ENCODE data around the gene ROS1.

The ROS1 gene

DNA sequence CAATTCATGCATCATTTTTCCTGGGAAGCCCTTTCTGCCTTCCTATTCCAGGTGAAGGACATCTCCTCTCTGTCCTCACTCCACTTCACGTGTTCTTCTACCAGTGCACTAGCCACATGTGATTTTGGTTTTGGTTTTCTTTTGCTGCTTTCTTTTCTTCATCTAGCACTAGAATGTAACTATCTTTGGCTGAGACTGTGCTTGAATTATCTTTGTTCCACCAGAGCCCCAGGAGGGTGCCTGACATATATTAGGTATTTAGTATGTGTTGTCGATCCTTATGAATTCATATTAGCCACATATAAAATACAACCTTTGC lies 80.5 kb downstream of the ROS1 start:
- TF ChIP-seq MYC (IDR thresholded peaks at IDR 0.05; ENCODE audit: low read depth, low read length) = no peak
- TF ChIP-seq, protein P1, sequence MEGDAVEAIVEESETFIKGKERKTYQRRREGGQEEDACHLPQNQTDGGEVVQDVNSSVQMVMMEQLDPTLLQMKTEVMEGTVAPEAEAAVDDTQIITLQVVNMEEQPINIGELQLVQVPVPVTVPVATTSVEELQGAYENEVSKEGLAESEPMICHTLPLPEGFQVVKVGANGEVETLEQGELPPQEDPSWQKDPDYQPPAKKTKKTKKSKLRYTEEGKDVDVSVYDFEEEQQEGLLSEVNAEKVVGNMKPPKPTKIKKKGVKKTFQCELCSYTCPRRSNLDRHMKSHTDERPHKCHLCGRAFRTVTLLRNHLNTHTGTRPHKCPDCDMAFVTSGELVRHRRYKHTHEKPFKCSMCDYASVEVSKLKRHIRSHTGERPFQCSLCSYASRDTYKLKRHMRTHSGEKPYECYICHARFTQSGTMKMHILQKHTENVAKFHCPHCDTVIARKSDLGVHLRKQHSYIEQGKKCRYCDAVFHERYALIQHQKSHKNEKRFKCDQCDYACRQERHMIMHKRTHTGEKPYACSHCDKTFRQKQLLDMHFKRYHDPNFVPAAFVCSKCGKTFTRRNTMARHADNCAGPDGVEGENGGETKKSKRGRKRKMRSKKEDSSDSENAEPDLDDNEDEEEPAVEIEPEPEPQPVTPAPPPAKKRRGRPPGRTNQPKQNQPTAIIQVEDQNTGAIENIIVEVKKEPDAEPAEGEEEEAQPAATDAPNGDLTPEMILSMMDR (IDR thresholded peaks at IDR 0.05; ENCODE audit: low read depth, low read length) = no peak
- no peak for TF ChIP-seq POLR2A (IDR thresholded peaks at IDR 0.05; ENCODE audit: extremely low read depth, insufficient read length)
- TF ChIP-seq, protein P2, sequence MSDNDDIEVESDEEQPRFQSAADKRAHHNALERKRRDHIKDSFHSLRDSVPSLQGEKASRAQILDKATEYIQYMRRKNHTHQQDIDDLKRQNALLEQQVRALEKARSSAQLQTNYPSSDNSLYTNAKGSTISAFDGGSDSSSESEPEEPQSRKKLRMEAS (IDR thresholded peaks at IDR 0.05; ENCODE audit: low read depth, low read length) = no peak
- no peak overlapping the region for H3K4me3 ChIP-seq (ENCODE audit: low read depth, low read length)
- no peak for DNase-seq (ENCODE audit: low read depth)

DNA sequence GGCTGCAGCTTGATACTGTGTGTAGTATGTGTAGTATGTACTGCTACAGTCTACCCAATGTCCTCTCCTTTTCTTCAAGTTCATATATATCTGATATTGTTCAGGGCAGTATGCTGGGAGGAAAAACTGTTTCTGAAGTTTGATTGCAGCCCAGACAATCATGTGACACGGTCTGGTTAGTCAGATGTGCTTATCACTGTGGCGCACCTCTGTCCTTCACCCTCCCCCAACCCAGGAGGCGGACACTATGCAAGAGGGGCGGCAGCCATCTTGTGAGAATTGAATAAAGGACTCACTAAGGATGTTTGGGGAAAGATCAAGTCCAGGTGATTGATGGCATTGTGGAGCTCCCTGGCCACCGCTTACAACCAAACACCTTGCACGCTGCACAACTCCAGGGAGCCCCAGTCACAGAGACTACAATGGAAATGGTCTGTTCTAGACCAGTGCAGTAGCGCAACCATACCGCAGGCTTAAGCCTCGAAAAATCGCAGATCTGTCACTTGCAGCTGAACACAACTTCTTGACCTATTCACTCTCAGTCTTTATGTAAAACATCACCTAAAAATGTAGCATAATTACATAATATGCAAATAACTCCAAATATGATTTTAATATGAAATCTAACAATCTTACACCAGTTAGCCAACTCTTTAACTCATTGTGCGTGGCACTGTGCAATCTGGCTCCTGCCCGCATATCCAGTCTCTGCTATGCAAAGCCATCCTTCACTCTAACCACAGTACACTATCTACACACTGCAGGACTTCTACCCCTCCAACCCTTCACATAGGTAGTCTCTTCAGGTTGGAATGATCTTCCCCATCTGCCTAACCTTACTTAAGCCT lies 81.1 kb downstream of the ROS1 start:
- DNase-seq (ENCODE audit: low read depth) = no peak
- no peak for TF ChIP-seq POLR2A (IDR thresholded peaks at IDR 0.05; ENCODE audit: extremely low read depth, insufficient read length)
- TF ChIP-seq, protein P2 (IDR thresholded peaks at IDR 0.05; ENCODE audit: low read depth, low read length) = no peak
- TF ChIP-seq MYC (IDR thresholded peaks at IDR 0.05; ENCODE audit: low read depth, low read length) = no peak
- TF ChIP-seq, protein P1 (IDR thresholded peaks at IDR 0.05; ENCODE audit: low read depth, low read length) = no peak
- no peak overlapping the region for H3K4me3 ChIP-seq (ENCODE audit: low read depth, low read length)

DNA sequence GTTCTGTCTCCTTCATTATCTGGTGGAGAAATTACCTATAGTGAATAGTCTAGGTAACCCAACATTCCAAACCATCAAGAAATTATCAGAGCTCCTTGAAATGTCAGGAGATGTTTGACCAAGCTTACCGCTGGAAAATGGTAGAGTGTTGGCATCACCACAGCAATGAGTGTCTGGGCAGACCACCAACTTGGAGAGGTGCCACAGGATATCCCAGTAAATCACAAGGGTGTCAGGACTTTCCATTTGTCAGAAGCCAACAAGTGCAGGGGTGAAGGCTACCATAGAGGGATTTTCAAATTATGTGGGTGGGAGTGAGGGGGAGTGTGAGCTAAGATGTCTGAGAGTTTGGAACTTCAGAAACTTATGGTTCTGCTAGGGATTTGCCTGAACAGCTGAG lies 87.2 kb downstream of the ROS1 start:
- no peak overlapping the region for H3K4me3 ChIP-seq (ENCODE audit: low read depth, low read length)
- DNase-seq (ENCODE audit: low read depth) = no peak
- no peak for TF ChIP-seq MYC (IDR thresholded peaks at IDR 0.05; ENCODE audit: low read depth, low read length)
- TF ChIP-seq, protein P2 (IDR thresholded peaks at IDR 0.05; ENCODE audit: low read depth, low read length) = no peak
- no peak for TF ChIP-seq POLR2A (IDR thresholded peaks at IDR 0.05; ENCODE audit: extremely low read depth, insufficient read length)
- TF ChIP-seq, protein P1 (IDR thresholded peaks at IDR 0.05; ENCODE audit: low read depth, low read length) = no peak

DNA sequence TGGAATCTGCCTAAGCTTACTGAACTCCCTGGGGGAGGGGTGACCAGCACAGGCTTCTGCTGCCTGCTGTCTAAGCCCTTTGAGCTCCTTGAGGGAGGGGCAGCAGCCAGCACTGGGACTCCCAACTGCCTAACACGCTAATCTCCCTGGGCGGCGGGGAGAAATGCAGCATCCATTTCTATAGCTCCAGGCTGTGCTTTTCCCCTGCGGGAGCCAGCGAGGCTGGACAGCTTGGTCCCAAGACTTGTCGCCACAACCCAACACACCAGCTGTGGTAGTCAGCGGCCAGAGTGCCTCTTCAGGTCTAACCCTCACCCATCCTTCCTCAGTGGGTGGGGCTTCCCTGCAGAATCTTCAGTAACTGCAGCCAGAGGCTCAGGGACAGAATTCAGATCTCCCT lies 95.8 kb downstream of the ROS1 start:
- DNase-seq (ENCODE audit: low read depth) = no peak
- TF ChIP-seq POLR2A (IDR thresholded peaks at IDR 0.05; ENCODE audit: extremely low read depth, insufficient read length) (no peak), MYC (IDR thresholded peaks at IDR 0.05; ENCODE audit: low read depth, low read length) (no peak)
- TF ChIP-seq, protein P2 (IDR thresholded peaks at IDR 0.05; ENCODE audit: low read depth, low read length) = no peak
- TF ChIP-seq, protein P1 (IDR thresholded peaks at IDR 0.05; ENCODE audit: low read depth, low read length) = no peak
- H3K4me3 ChIP-seq (ENCODE audit: low read depth, low read length) = no peak overlapping the region

DNA sequence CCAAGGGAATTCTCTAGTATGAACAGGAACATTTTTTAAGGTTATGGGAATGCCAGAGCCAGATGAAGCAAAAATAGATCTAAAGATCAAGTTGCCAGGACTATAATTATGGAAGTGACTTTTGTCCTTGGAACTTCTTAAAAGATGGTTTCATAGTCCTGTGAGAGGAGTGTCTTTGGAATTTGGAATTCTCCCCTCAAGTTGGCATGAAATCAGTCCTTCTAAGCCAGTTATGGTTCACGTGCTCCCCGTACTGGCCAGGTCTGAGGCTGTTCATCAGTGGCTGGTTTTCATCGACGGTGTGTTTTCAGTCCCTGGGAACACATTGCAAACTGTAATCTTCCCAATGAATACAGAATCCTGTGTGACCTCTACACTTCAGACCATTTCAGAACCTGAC lies 97.2 kb downstream of the ROS1 start:
- no peak for DNase-seq (ENCODE audit: low read depth)
- no peak overlapping the region for H3K4me3 ChIP-seq (ENCODE audit: low read depth, low read length)
- TF ChIP-seq MYC (IDR thresholded peaks at IDR 0.05; ENCODE audit: low read depth, low read length) (no peak), POLR2A (IDR thresholded peaks at IDR 0.05; ENCODE audit: extremely low read depth, insufficient read length) (no peak)
- TF ChIP-seq, protein P2 (IDR thresholded peaks at IDR 0.05; ENCODE audit: low read depth, low read length) = no peak
- TF ChIP-seq, protein P1 (IDR thresholded peaks at IDR 0.05; ENCODE audit: low read depth, low read length) = no peak

Measured in NB4 (cell line).